GM23338 (cell line): ENCODE measurements around the gene KIF15. TPM values are rescaled to one million over a fixed set of nuclear protein-coding genes. Genes with fewer than 3 reads are reported as not detected.

Experiments used
- ATAC-seq: fragments of 200-7000 bp; cut with Tn5 transposase; 3 replicates; pipeline ENCODE4 v1.9.1; 2020
- DNase-seq: peaks from one replicate; pipeline ENCODE4 v3.0.0-alpha.2; 2015; ENCODE audit warnings: low spot score
- H2AFZ ChIP-seq: fragments of 200-600 bp; sonication (generic); 2 replicates; pipeline ENCODE4 v1.8.0; 2016; ENCODE audit warnings: antibody characterized with exemption, mild to moderate bottlenecking, moderate library complexity
- H3F3A ChIP-seq: fragments of 200-600 bp; sonication (generic); replicated peaks from 2 replicates; pipeline ENCODE4 v1.8.0; 2017; ENCODE audit warnings: antibody characterized with exemption, mixed run types, low read depth
- H3K27ac ChIP-seq: fragments of 200-600 bp; sonication (generic); 2 replicates; pipeline ENCODE4 v1.6.1; 2016; ENCODE audit warnings: low read depth
- H3K27me3 ChIP-seq: fragments of 200-600 bp; sonication (generic); 2 replicates; pipeline ENCODE4 v1.8.0; 2016; ENCODE audit warnings: mild to moderate bottlenecking, mixed run types, moderate library complexity; ENCODE audit not compliant: insufficient read depth
- H3K36me3 ChIP-seq: fragments of 200-600 bp; sonication (generic); 2 replicates; pipeline ENCODE4 v1.8.0; 2016; ENCODE audit warnings: mild to moderate bottlenecking; ENCODE audit not compliant: insufficient read depth
- H3K4me1 ChIP-seq: fragments of 200-600 bp; sonication (generic); 2 replicates; pipeline ENCODE4 v1.8.0; 2016; ENCODE audit warnings: mild to moderate bottlenecking, moderate library complexity; ENCODE audit not compliant: insufficient read depth
- H3K4me2 ChIP-seq: fragments of 200-600 bp; sonication (generic); 2 replicates; pipeline ENCODE4 v1.7.1; 2017; ENCODE audit warnings: mixed run types
- H3K4me3 ChIP-seq: fragments of 200-600 bp; sonication (generic); 2 replicates; pipeline ENCODE4 v1.6.1; 2016; ENCODE audit warnings: mixed run types
- H3K79me2 ChIP-seq: fragments of 200-600 bp; sonication (generic); replicated peaks from 2 replicates; pipeline ENCODE4 v1.8.0; 2017; ENCODE audit warnings: mild to moderate bottlenecking; ENCODE audit not compliant: insufficient read depth
- H3K9me2 ChIP-seq: fragments of 200-600 bp; sonication (generic); 2 replicates; pipeline ENCODE4 v1.8.0; 2017; ENCODE audit not compliant: insufficient read depth
- H4K20me1 ChIP-seq: fragments of 200-600 bp; sonication (generic); replicated peaks from 2 replicates; pipeline ENCODE4 v1.8.0; 2017; ENCODE audit warnings: mild to moderate bottlenecking; ENCODE audit not compliant: insufficient read depth
- H3K27ac Mint-ChIP-seq: 2 replicates; pipeline ENCODE4 v1.8.0; 2020; ENCODE audit warnings: inconsistent platforms, mild to moderate bottlenecking, moderate library complexity, mixed read lengths
- H3K27me3 Mint-ChIP-seq: 3 replicates; pipeline ENCODE4 v1.8.0; 2022; ENCODE audit warnings: low read depth, mild to moderate bottlenecking, moderate library complexity, mixed read lengths, inconsistent platforms; ENCODE audit not compliant: insufficient read depth, poor library complexity
- H3K36me3 Mint-ChIP-seq: 3 replicates; pipeline ENCODE4 v1.8.0; 2021; ENCODE audit warnings: low read depth, mild to moderate bottlenecking, inconsistent platforms, moderate library complexity, mixed read lengths
- H3K4me1 Mint-ChIP-seq: 3 replicates; pipeline ENCODE4 v1.8.0; 2020; ENCODE audit warnings: mild to moderate bottlenecking, inconsistent platforms, mixed read lengths
- H3K4me3 Mint-ChIP-seq: 3 replicates; pipeline ENCODE4 v1.8.0; 2021; ENCODE audit warnings: moderate library complexity, mild to moderate bottlenecking, inconsistent platforms, mixed read lengths
- H3K9me3 Mint-ChIP-seq: 3 replicates; pipeline ENCODE4 v1.8.0; 2020; ENCODE audit warnings: moderate library complexity, mild to moderate bottlenecking, inconsistent platforms, mixed read lengths
- CREB1 ChIP-seq: fragments of 250-450 bp; sonication (Bioruptor Pico); IDR thresholded peaks from 2 replicates; pipeline ENCODE4 v1.5.0; 2020; ENCODE audit warnings: low read depth, mild to moderate bottlenecking, moderate library complexity
- CTCF ChIP-seq, 2 experiments: fragments of 200-600 bp in 1 of 2; sonication (generic) in 1 of 2; conservative IDR thresholded peaks; 2 replicates each; pipeline versions ENCODE4 v1.5.1 to v1.6.1; 2016 to 2017; ENCODE audit warnings: antibody characterized with exemption in 2 of 2, low read depth in 2 of 2, mild to moderate bottlenecking in 2 of 2, moderate library complexity in 1 of 2
- ETS1 ChIP-seq: IDR thresholded peaks from 2 replicates; pipeline ENCODE4 v1.6.1; 2016; ENCODE audit warnings: antibody characterized with exemption
- EZH2 ChIP-seq: fragments of 200-600 bp; sonication (generic); IDR thresholded peaks from one replicate; pipeline ENCODE4 v1.8.0; 2017; ENCODE audit warnings: antibody characterized with exemption, mild to moderate bottlenecking, low read depth; ENCODE audit not compliant: unreplicated experiment
- EZH2phosphoT487 ChIP-seq: fragments of 200-600 bp; sonication (generic); IDR thresholded peaks from one replicate; pipeline ENCODE4 v1.8.1; 2018; ENCODE audit warnings: antibody characterized with exemption; ENCODE audit not compliant: unreplicated experiment
- JUNB ChIP-seq: IDR thresholded peaks from one replicate; pipeline ENCODE4 v1.6.1; 2016; ENCODE audit warnings: antibody characterized with exemption; ENCODE audit not compliant: unreplicated experiment
- NANOG ChIP-seq: IDR thresholded peaks from 2 replicates; pipeline ENCODE4 v1.6.1; 2016; ENCODE audit warnings: antibody characterized with exemption, borderline replicate concordance
- POLR2AphosphoS5 ChIP-seq: IDR thresholded peaks from 2 replicates; pipeline ENCODE4 v1.6.1; 2016; ENCODE audit warnings: antibody characterized with exemption, low read depth
- REST ChIP-seq: IDR thresholded peaks from one replicate; pipeline ENCODE4 v1.6.1; 2018; ENCODE audit warnings: antibody characterized with exemption; ENCODE audit not compliant: unreplicated experiment
- STAT1 ChIP-seq: IDR thresholded peaks from one replicate; pipeline ENCODE4 v1.6.1; 2016; ENCODE audit warnings: antibody characterized with exemption; ENCODE audit not compliant: unreplicated experiment
- ZNF114 ChIP-seq: fragments of 250-450 bp; sonication (Bioruptor Pico); IDR thresholded peaks from 2 replicates; pipeline ENCODE4 v1.5.0; 2020; ENCODE audit warnings: mild to moderate bottlenecking, moderate library complexity
- ZNF331 ChIP-seq: fragments of 250-450 bp; sonication (Bioruptor Pico); IDR thresholded peaks from 2 replicates; pipeline ENCODE4 v1.5.0; 2020; ENCODE audit warnings: low read depth, mild to moderate bottlenecking, moderate library complexity
- ZNF462 ChIP-seq: fragments of 250-450 bp; sonication (Bioruptor Pico); IDR thresholded peaks from 2 replicates; pipeline ENCODE4 v1.5.0; 2020; ENCODE audit warnings: mild to moderate bottlenecking, moderate library complexity
- polyA plus RNA-seq: library from polyadenylated mRNA; unstranded; fragments of >200 nt; fragmentation: Nextera tagmentation; extraction: Ambion mirVana; gene quantifications from 2 replicates; pipeline ENCODE4 v1.2.1, GENCODE V29; 2016
- total RNA-seq: library from RNA; depleted of rRNA; stranded (reverse); fragments of >200 nt; shearing (Covaris generic); gene quantifications from 2 replicates; pipeline ENCODE4 v1.2.3, GENCODE V29; 2014

KIF15 gene
- total and polyA plus RNA-seq, 2 experiments from 2014 or later: 21.2 to 25.8 TPM

- Histone ChIP-seq H3K4me3 (peak within 1 kb of the TSS; percentile 81), H2AFZ (peak within 1 kb of the TSS; percentile 98), H3K27ac (peak within 1 kb of the TSS; percentile 83; the same call in 1 of the 2 replicates), H3K4me1 (no peaks in the 10 kb centered on the region), H3K9me2 (peaks cover 21% of the 10 kb centered on the region), H3K36me3 (peaks cover 10% of the 10 kb centered on the region), H4K20me1 (no peaks in the 10 kb centered on the region), H3F3A (no peaks in the 10 kb centered on the region), H3K79me2 (peaks cover 8% of the 10 kb centered on the region; the same call in 1 of the 2 replicates), H3K27me3 (no peaks in the 10 kb centered on the region), H3K4me2 (peak within 1 kb of the TSS; percentile 82)
- H3K4me1 Mint-ChIP-seq: no peaks in the 10 kb centered on the region; the same call in 2 of the 3 replicates
- peaks cover 62% of the 10 kb centered on the region for H3K36me3 Mint-ChIP-seq
- H3K27ac Mint-ChIP-seq: peak within 1 kb of the TSS; percentile 88
- DNase-seq (peak; percentile 95), ATAC-seq (peak; percentile 100)
- TF ChIP-seq EZH2phosphoT487 (no peak), EZH2 (no peak), ZNF114 (no peak), JUNB (no peak), POLR2AphosphoS5 (peak; percentile 66; the same call in 1 of the 2 replicates), ZNF462 (CRISPR knock-in tag) (no peak), NANOG (no peak), CREB1 (CRISPR knock-in tag) (peak; percentile 96), REST (no peak), STAT1 (no peak), ETS1 (peak; percentile 84), ZNF331 (CRISPR knock-in tag) (no peak), CTCF (conservative IDR thresholded peaks at IDR 0.05; ENCODE audit: low read depth in 2 of 2) (peak in 1 of 2 experiments; percentile 27; a peak in 3 of 4 replicates)
- H3K9me3 Mint-ChIP-seq: peaks cover 89% of the 10 kb centered on the region
- peak within 1 kb of the TSS; percentile 97 for H3K4me3 Mint-ChIP-seq
- no peaks in the 10 kb centered on the region for H3K27me3 Mint-ChIP-seq
Measured at GRCh38 chr3:44712455-44713075, 49.0 kb upstream of the KIF15 start, which contains the start of gene ZNF502. TSS of gene ZNF502 (plus strand) at chr3:44712660. CDS start at chr3:44720262, 7,602 bp downstream.
